Liver (tissue), 9 donors: ENCODE results near the gene PSMG1. TPM values are rescaled to one million over a fixed set of nuclear protein-coding genes. Genes with fewer than 3 reads are reported as not detected.

ENCODE experiments used
- DNase-seq: peaks from one replicate; pipeline ENCODE4 v3.0.0-alpha.2; 2017; ENCODE audit warnings: low spot score
- H3K27ac ChIP-seq, 2 donors: one replicate each; pipeline ENCODE4 v1.7.0; 2013; ENCODE audit warnings: inconsistent platforms in 2 of 2, low read length in 2 of 2, control low read depth in 1 of 2, low read depth in 1 of 2, mild to moderate bottlenecking in 1 of 2
- H3K27me3 ChIP-seq, 4 donors: one replicate each; pipeline versions ENCODE4 v1.6.1 to v1.7.0; 2013; ENCODE audit warnings: low read length in 3 of 4, inconsistent platforms in 1 of 4, mild to moderate bottlenecking in 1 of 4, moderate library complexity in 1 of 4; ENCODE audit not compliant: control insufficient read depth in 4 of 4, insufficient read depth in 4 of 4
- H3K36me3 ChIP-seq, 4 donors: one replicate each; pipeline versions ENCODE4 v1.6.1 to v1.7.0; 2013; ENCODE audit warnings: low read length in 3 of 4, mild to moderate bottlenecking in 3 of 4, low read depth in 1 of 4, moderate library complexity in 1 of 4; ENCODE audit not compliant: control insufficient read depth in 4 of 4, insufficient read depth in 3 of 4
- H3K4me1 ChIP-seq, 4 donors: one replicate each; pipeline versions ENCODE4 v1.6.1 to v1.7.0; 2013; ENCODE audit warnings: low read length in 3 of 4, mild to moderate bottlenecking in 3 of 4, moderate library complexity in 1 of 4; ENCODE audit not compliant: control insufficient read depth in 4 of 4, insufficient read depth in 4 of 4
- H3K4me3 ChIP-seq, 3 donors: one replicate each; pipeline versions ENCODE4 v1.6.1 to v1.7.0; 2013; ENCODE audit warnings: low read length in 3 of 3, control low read depth in 1 of 3, low read depth in 1 of 3, mild to moderate bottlenecking in 1 of 3
- H3K9ac ChIP-seq, 2 donors: one replicate each; pipeline ENCODE4 v1.7.0; 2013; ENCODE audit warnings: low read length in 2 of 2, mild to moderate bottlenecking in 2 of 2, moderate library complexity in 2 of 2, control low read depth in 1 of 2, low read depth in 1 of 2
- H3K9me3 ChIP-seq, 4 donors: one replicate each; pipeline versions ENCODE4 v1.6.1 to v1.7.0; 2013; ENCODE audit warnings: low read length in 3 of 4; ENCODE audit not compliant: control insufficient read depth in 4 of 4
- EGR1 ChIP-seq, 2 donors: IDR thresholded peaks; 2 replicates each; pipeline ENCODE4 v1.6.1; 2016 to 2018; ENCODE audit warnings: antibody characterized with exemption in 2 of 2, low read depth in 2 of 2
- FOXA1 ChIP-seq: IDR thresholded peaks from 2 replicates; pipeline ENCODE4 v1.6.1; 2016; ENCODE audit warnings: antibody characterized with exemption
- FOXA2 ChIP-seq: IDR thresholded peaks from 2 replicates; pipeline ENCODE4 v1.6.1; 2016; ENCODE audit warnings: antibody characterized with exemption
- GABPA ChIP-seq, 2 donors: IDR thresholded peaks in 1 of 2; conservative IDR thresholded peaks in 1 of 2; 2 replicates each; pipeline ENCODE4 v1.6.1; 2016; ENCODE audit warnings: antibody characterized with exemption in 2 of 2, mild to moderate bottlenecking in 1 of 2, moderate library complexity in 1 of 2
- HNF4A ChIP-seq, 2 donors: conservative IDR thresholded peaks; 2 replicates each; pipeline ENCODE4 v1.6.1; 2016; ENCODE audit warnings: antibody characterized with exemption in 2 of 2, mild to moderate bottlenecking in 2 of 2
- HNF4G ChIP-seq: IDR thresholded peaks from 2 replicates; pipeline ENCODE4 v1.6.1; 2016; ENCODE audit warnings: antibody characterized with exemption
- JUND ChIP-seq, 2 donors: IDR thresholded peaks; 2 replicates each; pipeline ENCODE4 v1.6.1; 2016; ENCODE audit warnings: antibody characterized with exemption in 2 of 2
- NR2F2 ChIP-seq: IDR thresholded peaks from 2 replicates; pipeline ENCODE4 v1.6.1; 2016; ENCODE audit warnings: antibody characterized with exemption
- RAD21 ChIP-seq, 2 donors: IDR thresholded peaks; 2 replicates each; pipeline ENCODE4 v1.6.1; 2016; ENCODE audit warnings: antibody characterized with exemption in 2 of 2, mild to moderate bottlenecking in 2 of 2
- RXRA ChIP-seq, 2 donors: IDR thresholded peaks; 2 replicates each; pipeline ENCODE4 v1.6.1; 2017 to 2018; ENCODE audit warnings: antibody characterized with exemption in 2 of 2, mild to moderate bottlenecking in 1 of 2
- SP1 ChIP-seq: IDR thresholded peaks from 2 replicates; pipeline ENCODE4 v1.6.1; 2018; ENCODE audit warnings: antibody characterized with exemption, mild to moderate bottlenecking
- TAF1 ChIP-seq: conservative IDR thresholded peaks from 2 replicates; pipeline ENCODE4 v1.6.1; 2016; ENCODE audit warnings: antibody characterized with exemption, mild to moderate bottlenecking
- YY1 ChIP-seq: IDR thresholded peaks from 2 replicates; pipeline ENCODE4 v1.6.1; 2016; ENCODE audit warnings: antibody characterized with exemption, mild to moderate bottlenecking
- WGBS: extraction: QIAGEN DNeasy Blood & Tissue Kit; methylation state at CpG from one replicate; pipeline ENCODE4 v1.1.7; 2013; 5-methylcytosine and 5-hydroxymethylcytosine counted together
- polyA plus RNA-seq, 2 donors: library from polyadenylated mRNA; stranded (reverse) in 1 of 2; unstranded in 1 of 2; fragments of 200-250 nt in 1 of 2; fragments of >200 nt in 1 of 2; fragmentation: Nextera tagmentation in 1 of 2; extraction: Ambion mirVana in 1 of 2; gene quantifications; one replicate each; pipeline versions ENCODE4 v1.2.1 to v1.2.3, GENCODE V29; 2013 to 2015
- total RNA-seq, 2 donors: library from RNA; depleted of rRNA; stranded (reverse); fragments of >200 nt; gene quantifications; one replicate each; pipeline ENCODE4 v1.2.3, GENCODE V29; 2014
- TF ChIP-seq, protein P1 (sequence below): IDR thresholded peaks from 2 replicates; pipeline ENCODE4 v1.6.1; 2016; ENCODE audit warnings: antibody characterized with exemption
- TF ChIP-seq, protein P2 (sequence below): IDR thresholded peaks from 2 replicates; pipeline ENCODE4 v1.6.1; 2016; ENCODE audit warnings: antibody characterized with exemption
- TF ChIP-seq, protein P3 (sequence below): IDR thresholded peaks from 2 replicates; pipeline ENCODE4 v1.6.1; 2016; ENCODE audit warnings: antibody characterized with exemption, mild to moderate bottlenecking
- TF ChIP-seq, protein P4 (sequence below): fragments of 150-350 bp; IDR thresholded peaks from 2 replicates; pipeline ENCODE4 v1.5.1; 2017; ENCODE audit warnings: improper control_type of control experiment, low read depth, low read length; ENCODE audit not compliant: missing input control
- donor health status: healthy.
- donor health status: healthy.
- donor health status: healthy.
- donor health status: healthy.
- donor health status: healthy.

PSMG1 gene
- total and polyA plus RNA-seq, 4 donors: 23.9 to 32.3 (median 30.7) TPM

DNA sequence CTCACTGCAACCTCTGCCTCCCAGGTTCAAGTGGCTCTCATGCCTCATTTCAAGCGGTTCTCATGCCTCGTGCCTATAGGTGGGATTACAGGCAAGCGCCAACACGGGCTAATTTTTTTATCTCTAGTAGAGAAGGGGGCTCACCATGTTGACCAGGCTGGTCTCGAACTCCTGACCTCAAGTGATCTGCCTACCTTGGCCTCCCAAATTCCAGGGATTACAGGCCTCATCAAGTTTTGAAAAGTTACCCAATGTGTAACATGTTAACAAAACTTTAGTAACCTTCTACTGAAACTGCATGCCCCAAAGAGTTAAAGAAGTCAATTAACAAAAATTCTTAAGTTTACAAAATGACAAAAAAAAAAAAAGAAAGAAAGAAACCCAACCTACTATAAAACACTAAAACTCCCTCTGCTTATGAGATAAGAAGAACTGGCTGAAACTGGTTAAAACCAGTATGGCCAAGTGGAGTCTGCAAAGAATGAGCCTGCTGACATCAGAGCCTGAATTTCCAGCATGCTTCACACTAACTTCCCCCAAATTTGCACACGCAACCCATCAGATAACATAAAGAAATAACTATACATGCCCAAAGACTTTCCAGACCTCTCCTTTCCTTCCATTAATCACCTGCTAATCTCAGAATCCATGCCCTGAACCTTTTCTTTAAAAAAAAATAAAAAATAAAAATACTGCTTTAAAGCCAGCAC, 25.5 kb upstream of the PSMG1 start:
- no peak for DNase-seq
- peaks cover 3 to 58% (median 32%) of the 10 kb centered on the region in 4 donors for H3K36me3 ChIP-seq
- H3K27ac ChIP-seq: no peak overlapping the region
- H3K4me1 ChIP-seq: no peaks in the 10 kb centered on the region
- no peak for TF ChIP-seq TAF1
- H3K9me3 ChIP-seq: no peaks in the 10 kb centered on the region
- no peak overlapping the region for H3K4me3 ChIP-seq
- no peaks in the 10 kb centered on the region for H3K27me3 ChIP-seq
- WGBS: 95% methylated on average over 6 of the region's 6 CpGs
- H3K9ac ChIP-seq: no peak overlapping the region

DNA sequence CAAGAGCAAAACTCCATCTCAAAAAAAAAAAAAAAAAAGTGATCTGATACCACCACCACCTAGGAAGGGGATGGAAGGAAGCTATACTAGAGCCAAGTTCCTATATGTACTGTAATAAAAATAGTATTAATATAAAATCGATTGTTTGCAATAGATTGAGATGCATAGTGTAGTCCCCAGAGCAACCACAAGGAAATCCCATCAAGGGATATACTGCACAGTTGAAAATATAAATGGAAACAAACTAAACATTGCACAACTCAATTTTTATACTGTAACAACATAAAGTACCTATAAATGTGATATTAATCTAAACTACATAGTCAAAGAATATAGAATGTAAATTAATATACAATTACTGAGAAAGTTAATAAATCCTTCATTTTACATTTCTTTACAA, 20.9 kb upstream of the PSMG1 start:
- Histone ChIP-seq H3K4me1 (no peaks in the 10 kb centered on the region), H3K4me3 (no peak overlapping the region), H3K36me3 (peaks cover 8 to 69% (median 45%) of the 10 kb centered on the region in 4 donors), H3K27ac (no peak overlapping the region), H3K27me3 (no peaks in the 10 kb centered on the region), H3K9ac (no peak overlapping the region), H3K9me3 (no peaks in the 10 kb centered on the region)
- WGBS: 93% methylated on average over 1 of the region's 1 CpG
- no peak for DNase-seq
- TF ChIP-seq RXRA (IDR thresholded peaks at IDR 0.05) (no peak), NR2F2 (no peak), EGR1 (IDR thresholded peaks at IDR 0.05; ENCODE audit: low read depth in 2 of 2) (no peak), GABPA (IDR thresholded peaks at IDR 0.05 in 1 of 2, conservative IDR thresholded peaks at IDR 0.05 in 1 of 2) (no peak), FOXA1 (no peak), YY1 (no peak), TAF1 (no peak), HNF4G (no peak)
- TF ChIP-seq, protein P1, sequence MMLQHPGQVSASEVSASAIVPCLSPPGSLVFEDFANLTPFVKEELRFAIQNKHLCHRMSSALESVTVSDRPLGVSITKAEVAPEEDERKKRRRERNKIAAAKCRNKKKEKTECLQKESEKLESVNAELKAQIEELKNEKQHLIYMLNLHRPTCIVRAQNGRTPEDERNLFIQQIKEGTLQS: no peak
- TF ChIP-seq, protein P2, sequence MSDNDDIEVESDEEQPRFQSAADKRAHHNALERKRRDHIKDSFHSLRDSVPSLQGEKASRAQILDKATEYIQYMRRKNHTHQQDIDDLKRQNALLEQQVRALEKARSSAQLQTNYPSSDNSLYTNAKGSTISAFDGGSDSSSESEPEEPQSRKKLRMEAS: no peak

DNA sequence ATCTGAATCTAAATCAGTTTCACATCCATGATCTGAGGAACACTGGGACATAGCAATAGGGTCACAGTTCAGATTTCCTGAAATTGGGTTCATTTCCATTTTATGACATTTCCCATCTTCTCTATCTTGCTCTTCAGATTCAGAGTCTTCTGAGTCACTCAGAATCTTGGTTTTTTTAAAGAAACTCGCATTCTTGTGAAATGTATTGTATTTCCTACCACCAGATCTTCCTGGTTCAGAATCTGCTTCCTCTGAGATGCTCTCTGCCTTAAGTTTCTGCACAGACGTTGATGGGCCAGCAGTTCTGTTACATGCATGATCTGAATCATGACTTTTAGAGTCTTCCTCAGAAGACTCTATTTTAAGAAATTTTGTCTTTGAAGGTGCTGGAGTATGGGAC, 15.5 kb upstream of the PSMG1 start:
- Histone ChIP-seq H3K36me3 (peaks cover 5 to 66% (median 61%) of the 10 kb centered on the region in 4 donors), H3K9ac (no peak overlapping the region)
- TF ChIP-seq SP1 (no peak), FOXA2 (no peak), YY1 (no peak), GABPA (IDR thresholded peaks at IDR 0.05 in 1 of 2, conservative IDR thresholded peaks at IDR 0.05 in 1 of 2) (no peak), RXRA (IDR thresholded peaks at IDR 0.05) (no peak), TAF1 (no peak), HNF4G (no peak), JUND (IDR thresholded peaks at IDR 0.05) (no peak), NR2F2 (no peak), FOXA1 (no peak), HNF4A (conservative IDR thresholded peaks at IDR 0.05) (no peak), EGR1 (IDR thresholded peaks at IDR 0.05; ENCODE audit: low read depth in 2 of 2) (no peak), RAD21 (IDR thresholded peaks at IDR 0.05) (no peak)
- TF ChIP-seq, protein P2: no peak
- TF ChIP-seq, protein P1: no peak
- TF ChIP-seq, protein P3, sequence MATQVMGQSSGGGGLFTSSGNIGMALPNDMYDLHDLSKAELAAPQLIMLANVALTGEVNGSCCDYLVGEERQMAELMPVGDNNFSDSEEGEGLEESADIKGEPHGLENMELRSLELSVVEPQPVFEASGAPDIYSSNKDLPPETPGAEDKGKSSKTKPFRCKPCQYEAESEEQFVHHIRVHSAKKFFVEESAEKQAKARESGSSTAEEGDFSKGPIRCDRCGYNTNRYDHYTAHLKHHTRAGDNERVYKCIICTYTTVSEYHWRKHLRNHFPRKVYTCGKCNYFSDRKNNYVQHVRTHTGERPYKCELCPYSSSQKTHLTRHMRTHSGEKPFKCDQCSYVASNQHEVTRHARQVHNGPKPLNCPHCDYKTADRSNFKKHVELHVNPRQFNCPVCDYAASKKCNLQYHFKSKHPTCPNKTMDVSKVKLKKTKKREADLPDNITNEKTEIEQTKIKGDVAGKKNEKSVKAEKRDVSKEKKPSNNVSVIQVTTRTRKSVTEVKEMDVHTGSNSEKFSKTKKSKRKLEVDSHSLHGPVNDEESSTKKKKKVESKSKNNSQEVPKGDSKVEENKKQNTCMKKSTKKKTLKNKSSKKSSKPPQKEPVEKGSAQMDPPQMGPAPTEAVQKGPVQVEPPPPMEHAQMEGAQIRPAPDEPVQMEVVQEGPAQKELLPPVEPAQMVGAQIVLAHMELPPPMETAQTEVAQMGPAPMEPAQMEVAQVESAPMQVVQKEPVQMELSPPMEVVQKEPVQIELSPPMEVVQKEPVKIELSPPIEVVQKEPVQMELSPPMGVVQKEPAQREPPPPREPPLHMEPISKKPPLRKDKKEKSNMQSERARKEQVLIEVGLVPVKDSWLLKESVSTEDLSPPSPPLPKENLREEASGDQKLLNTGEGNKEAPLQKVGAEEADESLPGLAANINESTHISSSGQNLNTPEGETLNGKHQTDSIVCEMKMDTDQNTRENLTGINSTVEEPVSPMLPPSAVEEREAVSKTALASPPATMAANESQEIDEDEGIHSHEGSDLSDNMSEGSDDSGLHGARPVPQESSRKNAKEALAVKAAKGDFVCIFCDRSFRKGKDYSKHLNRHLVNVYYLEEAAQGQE: no peak
- TF ChIP-seq, protein P4, sequence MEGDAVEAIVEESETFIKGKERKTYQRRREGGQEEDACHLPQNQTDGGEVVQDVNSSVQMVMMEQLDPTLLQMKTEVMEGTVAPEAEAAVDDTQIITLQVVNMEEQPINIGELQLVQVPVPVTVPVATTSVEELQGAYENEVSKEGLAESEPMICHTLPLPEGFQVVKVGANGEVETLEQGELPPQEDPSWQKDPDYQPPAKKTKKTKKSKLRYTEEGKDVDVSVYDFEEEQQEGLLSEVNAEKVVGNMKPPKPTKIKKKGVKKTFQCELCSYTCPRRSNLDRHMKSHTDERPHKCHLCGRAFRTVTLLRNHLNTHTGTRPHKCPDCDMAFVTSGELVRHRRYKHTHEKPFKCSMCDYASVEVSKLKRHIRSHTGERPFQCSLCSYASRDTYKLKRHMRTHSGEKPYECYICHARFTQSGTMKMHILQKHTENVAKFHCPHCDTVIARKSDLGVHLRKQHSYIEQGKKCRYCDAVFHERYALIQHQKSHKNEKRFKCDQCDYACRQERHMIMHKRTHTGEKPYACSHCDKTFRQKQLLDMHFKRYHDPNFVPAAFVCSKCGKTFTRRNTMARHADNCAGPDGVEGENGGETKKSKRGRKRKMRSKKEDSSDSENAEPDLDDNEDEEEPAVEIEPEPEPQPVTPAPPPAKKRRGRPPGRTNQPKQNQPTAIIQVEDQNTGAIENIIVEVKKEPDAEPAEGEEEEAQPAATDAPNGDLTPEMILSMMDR: no peak

More for the DNA sequence above, 15.5 kb upstream of the PSMG1 start:
- DNase-seq: no peak
- 82% methylated on average over 2 of the region's 2 CpGs for WGBS
- Histone ChIP-seq H3K27ac (no peak overlapping the region), H3K9me3 (no peaks in the 10 kb centered on the region), H3K4me1 (no peaks in the 10 kb centered on the region), H3K4me3 (no peak overlapping the region), H3K27me3 (no peaks in the 10 kb centered on the region)
